ENCODE measurements around the gene ZNF554. TPM values are rescaled to one million over a fixed set of nuclear protein-coding genes. Genes with fewer than 3 reads are reported as not detected.
A peak's percentile ranks its signal among the peaks of the same experiment; 100 is the strongest.

Gene ZNF554
- total RNA-seq, 4 donors from 2014 or later = 2.1 to 15.8 (median 5.0) TPM

DNA sequence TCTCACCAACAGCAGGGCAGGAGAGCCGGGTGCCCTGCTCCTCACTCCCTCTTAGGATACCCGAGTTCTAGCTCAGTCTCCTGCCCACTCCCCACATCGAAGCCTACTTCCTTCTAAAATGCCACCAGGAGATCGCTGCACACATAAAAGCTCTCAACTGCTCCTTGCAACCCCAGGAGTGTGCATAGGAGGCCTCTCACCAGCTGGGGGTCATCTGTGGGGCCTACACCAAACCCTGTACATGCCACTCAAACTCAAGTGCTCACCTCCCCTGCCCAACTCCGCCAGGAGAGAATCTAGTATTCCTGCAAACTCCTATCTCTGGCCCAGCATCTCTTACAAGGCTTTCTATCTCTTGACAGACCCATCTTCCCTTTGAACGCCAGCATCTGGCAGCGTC, 39.4 kb upstream of the ZNF554 start:
- intact Hi-C loops (cut with DNase I; ENCODE audit: low total_unique reads) = no loop called here
- H3K4me1 ChIP-seq = peaks cover 5 to 11% of the 10 kb centered on the region in 2 donors
- DNase-seq = no peak
- H3K36me3 ChIP-seq = no peaks in the 10 kb centered on the region
- H3K4me3 ChIP-seq = no peak overlapping the region
- no peaks in the 10 kb centered on the region for H3K9me3 ChIP-seq
- no peak overlapping the region for H3K27ac ChIP-seq
- no peak for TF ChIP-seq POLR2A (IDR thresholded peaks at IDR 0.05)
- TF ChIP-seq, protein P1, sequence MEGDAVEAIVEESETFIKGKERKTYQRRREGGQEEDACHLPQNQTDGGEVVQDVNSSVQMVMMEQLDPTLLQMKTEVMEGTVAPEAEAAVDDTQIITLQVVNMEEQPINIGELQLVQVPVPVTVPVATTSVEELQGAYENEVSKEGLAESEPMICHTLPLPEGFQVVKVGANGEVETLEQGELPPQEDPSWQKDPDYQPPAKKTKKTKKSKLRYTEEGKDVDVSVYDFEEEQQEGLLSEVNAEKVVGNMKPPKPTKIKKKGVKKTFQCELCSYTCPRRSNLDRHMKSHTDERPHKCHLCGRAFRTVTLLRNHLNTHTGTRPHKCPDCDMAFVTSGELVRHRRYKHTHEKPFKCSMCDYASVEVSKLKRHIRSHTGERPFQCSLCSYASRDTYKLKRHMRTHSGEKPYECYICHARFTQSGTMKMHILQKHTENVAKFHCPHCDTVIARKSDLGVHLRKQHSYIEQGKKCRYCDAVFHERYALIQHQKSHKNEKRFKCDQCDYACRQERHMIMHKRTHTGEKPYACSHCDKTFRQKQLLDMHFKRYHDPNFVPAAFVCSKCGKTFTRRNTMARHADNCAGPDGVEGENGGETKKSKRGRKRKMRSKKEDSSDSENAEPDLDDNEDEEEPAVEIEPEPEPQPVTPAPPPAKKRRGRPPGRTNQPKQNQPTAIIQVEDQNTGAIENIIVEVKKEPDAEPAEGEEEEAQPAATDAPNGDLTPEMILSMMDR (IDR thresholded peaks at IDR 0.05) = no peak
- no peaks in the 10 kb centered on the region for H3K27me3 ChIP-seq

DNA sequence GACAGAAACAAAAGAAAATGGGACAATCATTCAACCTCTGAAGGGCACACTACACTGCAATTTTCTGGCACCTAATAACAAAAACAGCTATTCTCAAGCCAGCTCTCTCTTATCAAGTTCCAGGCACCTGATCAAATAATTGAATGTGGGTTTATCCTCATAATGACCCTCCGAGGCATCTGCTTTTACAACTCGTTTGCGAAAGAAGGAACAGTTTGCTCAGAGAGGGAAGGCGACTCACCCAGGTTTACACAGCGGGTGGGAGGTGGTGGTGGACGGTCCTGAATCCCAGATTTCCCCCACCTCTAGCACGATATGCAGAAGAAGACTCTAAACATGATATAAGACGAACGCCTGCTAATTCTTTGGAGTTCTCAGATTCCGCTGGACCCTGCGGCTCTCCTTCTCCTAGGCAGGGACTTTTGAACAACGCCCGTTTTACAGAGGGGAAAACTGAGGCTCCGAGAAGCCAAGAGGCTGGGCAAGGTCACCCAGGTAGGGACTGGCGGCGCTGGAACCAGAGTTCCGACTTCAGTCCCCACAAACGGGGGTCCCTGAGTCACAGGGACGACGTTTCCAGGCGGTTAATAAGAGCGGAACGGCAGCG, 37.2 kb upstream of the ZNF554 start:
- Histone ChIP-seq H3K4me3 (peak overlapping the region; percentile 89 to 94), H3K9me3 (no peaks in the 10 kb centered on the region), H3K27ac (peak overlapping the region; percentile 80 to 89), H3K4me1 (peaks cover 5 to 15% of the 10 kb centered on the region in 2 donors), H3K27me3 (no peaks in the 10 kb centered on the region), H3K36me3 (no peaks in the 10 kb centered on the region)
- TF ChIP-seq, protein P1 (IDR thresholded peaks at IDR 0.05) = no peak
- no peak for TF ChIP-seq POLR2A (IDR thresholded peaks at IDR 0.05)
- DNase-seq = no peak
- intact Hi-C loops (cut with DNase I; ENCODE audit: low total_unique reads) = no loop called here

DNA sequence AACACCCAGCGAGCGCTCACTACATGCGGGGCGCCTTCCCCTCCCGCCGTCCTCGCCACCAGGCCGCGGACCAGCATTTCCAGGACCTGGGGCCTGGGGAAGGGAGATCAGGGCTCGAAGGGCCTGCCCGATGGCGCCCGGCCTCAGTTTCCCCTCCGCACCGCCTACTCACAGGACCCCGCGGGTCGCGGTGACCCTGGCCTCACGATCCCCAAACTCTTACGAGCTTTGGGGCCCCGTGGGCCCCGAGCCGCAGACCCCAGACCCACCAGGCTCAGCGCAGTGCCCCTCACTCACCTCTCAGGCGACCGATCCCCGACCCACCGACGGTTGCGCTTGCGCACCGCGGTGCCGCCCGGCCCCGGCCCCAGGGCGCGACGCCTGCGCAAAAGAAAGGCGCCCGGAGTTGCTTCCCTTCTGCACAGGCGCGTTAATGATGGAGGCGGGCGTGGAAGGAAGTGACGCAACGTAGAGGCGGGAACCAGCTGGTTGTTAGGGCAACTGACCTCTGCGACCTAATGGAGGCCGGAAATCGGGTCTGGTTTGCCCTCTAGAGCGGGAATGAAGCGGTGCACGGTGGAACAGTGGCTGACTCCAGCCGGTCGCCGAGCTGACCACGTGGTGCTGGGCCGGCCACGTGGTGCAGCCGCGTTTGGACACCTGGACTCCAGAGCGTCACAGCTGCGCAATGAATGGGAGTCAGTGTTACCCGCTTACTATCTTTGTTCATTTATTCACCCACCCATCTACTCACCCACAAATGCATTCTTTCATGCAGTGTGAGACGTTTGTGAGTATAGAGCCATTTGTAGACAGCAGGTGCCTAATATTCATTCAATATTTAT, 36.5 kb upstream of the ZNF554 start, which contains the start of gene SGTA:
SGTA (minus strand) TSS at position 338 of the 845 bp plus-strand sequence. CDS start 14,205 bp downstream, outside the sequence.
- peak within 1 kb of the TSS; percentile 89 to 94 for H3K4me3 ChIP-seq
- H3K27me3 ChIP-seq = no peaks in the 10 kb centered on the region
- peak within 1 kb of the TSS; percentile 80 to 89 for H3K27ac ChIP-seq
- no peaks in the 10 kb centered on the region for H3K36me3 ChIP-seq
- no peaks in the 10 kb centered on the region for H3K9me3 ChIP-seq
- peak; percentile 85 to 92 for TF ChIP-seq POLR2A (IDR thresholded peaks at IDR 0.05)
- TF ChIP-seq, protein P1 (IDR thresholded peaks at IDR 0.05) = peak; percentile 26 to 66 (median 54)
- peaks cover 5 to 15% of the 10 kb centered on the region in 2 donors for H3K4me1 ChIP-seq
- intact Hi-C loops (cut with DNase I; ENCODE audit: low total_unique reads) = no loop called here
- peak; percentile 99 for DNase-seq

DNA sequence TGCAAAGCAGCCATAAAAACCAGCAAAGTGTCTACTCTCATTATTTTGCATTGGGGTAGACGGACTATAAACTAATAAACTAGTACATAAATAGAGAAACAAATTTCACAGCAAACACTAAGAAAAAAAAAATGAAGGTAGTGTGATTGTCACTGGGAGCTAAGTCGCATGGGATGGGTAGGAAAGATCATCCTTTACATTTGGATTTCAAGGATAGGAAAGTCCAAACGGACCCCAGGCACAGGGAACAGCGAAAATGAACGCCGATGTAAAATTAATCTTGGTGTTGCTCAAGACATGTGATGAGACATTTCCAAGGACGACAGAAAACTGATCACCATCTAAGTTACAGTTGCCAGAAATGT, 35.9 kb upstream of the ZNF554 start:
- peaks cover 5 to 15% of the 10 kb centered on the region in 2 donors for H3K4me1 ChIP-seq
- no peak for DNase-seq
- H3K27ac ChIP-seq = peak overlapping the region; percentile 80 to 89
- TF ChIP-seq, protein P1 (IDR thresholded peaks at IDR 0.05) = no peak
- intact Hi-C loops (cut with DNase I; ENCODE audit: low total_unique reads) = no loop called here
- no peaks in the 10 kb centered on the region for H3K36me3 ChIP-seq
- no peaks in the 10 kb centered on the region for H3K9me3 ChIP-seq
- peak overlapping the region; percentile 89 to 94 for H3K4me3 ChIP-seq
- no peaks in the 10 kb centered on the region for H3K27me3 ChIP-seq
